ENCODE results near the gene SLC26A8.
"Not testable (repeated sequence)": the region's sequence is repeated elsewhere in the genome, so short reads cannot be mapped to it uniquely, and the experiment has no call there.

SLC26A8 gene

DNA sequence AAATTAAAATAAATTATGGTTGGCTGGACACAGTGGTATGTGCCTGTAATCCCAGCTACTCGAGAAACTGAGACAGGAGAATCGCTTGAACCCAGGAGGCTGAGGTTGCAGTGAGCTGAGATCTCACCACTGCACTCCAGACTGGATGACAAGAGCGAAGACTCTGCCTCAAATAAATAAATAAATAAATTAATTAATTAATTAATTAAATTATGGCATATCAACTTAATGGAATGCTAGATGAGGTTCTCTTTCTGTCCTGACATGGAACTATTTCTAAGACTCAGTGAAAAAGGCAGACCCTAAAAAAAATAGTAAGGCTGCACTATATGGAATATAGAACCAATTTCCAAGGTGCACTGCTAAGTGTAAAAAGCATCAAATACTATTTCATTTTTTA, 108.4 kb downstream of the SLC26A8 start:
- H3K4me3 ChIP-seq (ENCODE audit: low read depth, low read length) = no peak overlapping the region
- TF ChIP-seq, protein P1, sequence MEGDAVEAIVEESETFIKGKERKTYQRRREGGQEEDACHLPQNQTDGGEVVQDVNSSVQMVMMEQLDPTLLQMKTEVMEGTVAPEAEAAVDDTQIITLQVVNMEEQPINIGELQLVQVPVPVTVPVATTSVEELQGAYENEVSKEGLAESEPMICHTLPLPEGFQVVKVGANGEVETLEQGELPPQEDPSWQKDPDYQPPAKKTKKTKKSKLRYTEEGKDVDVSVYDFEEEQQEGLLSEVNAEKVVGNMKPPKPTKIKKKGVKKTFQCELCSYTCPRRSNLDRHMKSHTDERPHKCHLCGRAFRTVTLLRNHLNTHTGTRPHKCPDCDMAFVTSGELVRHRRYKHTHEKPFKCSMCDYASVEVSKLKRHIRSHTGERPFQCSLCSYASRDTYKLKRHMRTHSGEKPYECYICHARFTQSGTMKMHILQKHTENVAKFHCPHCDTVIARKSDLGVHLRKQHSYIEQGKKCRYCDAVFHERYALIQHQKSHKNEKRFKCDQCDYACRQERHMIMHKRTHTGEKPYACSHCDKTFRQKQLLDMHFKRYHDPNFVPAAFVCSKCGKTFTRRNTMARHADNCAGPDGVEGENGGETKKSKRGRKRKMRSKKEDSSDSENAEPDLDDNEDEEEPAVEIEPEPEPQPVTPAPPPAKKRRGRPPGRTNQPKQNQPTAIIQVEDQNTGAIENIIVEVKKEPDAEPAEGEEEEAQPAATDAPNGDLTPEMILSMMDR (IDR thresholded peaks at IDR 0.05; ENCODE audit: borderline replicate concordance, insufficient read depth, low read depth, low read length) = no peak

DNA sequence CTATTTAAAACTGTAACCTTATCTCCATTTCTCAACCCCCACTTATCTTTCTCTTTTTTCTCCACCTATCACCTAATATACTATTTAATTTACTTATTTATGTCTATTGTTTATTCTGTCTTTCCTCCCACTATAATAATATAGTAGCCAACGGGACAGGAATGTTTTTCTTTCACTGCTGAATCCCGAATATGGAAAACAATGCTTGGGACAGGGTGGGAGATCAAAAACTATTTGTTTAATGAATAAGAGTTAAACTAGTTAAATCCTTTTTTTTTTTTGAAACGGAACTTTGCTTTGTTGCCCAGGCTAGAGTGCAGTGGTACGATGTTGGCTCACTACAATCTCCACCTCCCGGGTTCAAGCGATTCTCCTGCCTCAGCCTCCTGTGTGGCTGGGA, 109.9 kb downstream of the SLC26A8 start:
- H3K4me3 ChIP-seq (ENCODE audit: low read depth, low read length) = no peak overlapping the region
- TF ChIP-seq, protein P1 (IDR thresholded peaks at IDR 0.05; ENCODE audit: borderline replicate concordance, insufficient read depth, low read depth, low read length) = no peak

DNA sequence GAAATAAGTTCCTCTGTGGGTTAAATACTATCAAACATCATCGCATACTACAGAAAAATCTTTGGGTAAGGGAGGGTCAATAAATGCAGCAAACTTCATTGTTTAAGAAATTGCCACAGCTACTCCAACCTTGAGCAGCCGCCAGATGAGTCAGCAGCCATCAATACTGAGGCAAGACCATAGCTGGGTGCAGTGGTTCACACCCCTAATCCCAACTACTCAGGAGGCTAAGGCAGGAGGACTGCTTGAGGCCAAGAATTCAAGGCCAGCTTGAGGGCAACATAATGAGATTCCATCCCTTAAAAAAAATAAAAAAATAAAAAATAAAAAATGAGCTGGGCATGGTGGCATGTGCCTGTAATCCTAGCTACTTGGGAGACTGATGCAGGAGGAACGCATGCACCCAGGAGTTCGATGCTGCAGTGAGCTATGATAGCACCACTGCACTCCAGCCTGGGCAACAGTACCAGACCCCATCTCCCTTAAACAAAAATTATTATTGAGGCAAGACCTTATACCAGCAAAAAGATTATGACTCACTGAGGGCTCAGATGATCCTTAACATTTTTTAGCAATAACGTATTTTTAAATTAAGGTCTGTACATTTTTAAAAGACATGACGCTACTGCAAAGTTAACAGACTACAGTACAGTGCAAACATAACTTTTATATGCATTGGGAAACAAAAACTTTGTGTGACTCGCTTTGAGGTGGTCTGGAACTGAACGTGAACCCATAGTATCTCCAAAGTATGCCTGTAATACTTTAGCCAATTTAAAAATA, 112.4 kb downstream of the SLC26A8 start:
- TF ChIP-seq, protein P1 (IDR thresholded peaks at IDR 0.05; ENCODE audit: borderline replicate concordance, insufficient read depth, low read depth, low read length) = no peak

DNA sequence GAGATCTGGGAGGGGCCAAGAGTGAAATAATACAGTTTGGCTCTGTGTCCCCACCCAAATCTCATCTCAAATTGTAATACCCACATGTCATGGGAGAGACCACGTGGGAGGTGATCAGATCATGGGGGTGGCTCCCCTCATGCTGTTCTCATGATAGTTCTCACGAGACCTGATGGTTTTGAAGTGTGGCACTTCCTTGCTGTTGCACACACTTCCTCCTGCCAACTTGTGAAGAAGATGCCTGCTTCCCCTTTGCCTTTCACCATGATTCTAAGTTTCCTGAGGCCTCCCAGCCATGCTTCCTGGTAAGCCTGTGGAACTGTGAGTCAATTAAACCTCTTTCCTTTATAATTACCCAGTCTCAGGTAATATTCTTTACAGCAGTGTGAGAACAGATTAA, 114.9 kb downstream of the SLC26A8 start:
- H3K4me3 ChIP-seq (ENCODE audit: low read depth, low read length) = not testable (repeated sequence)

More for the DNA sequence above, 112.4 kb downstream of the SLC26A8 start:
- no peak overlapping the region for H3K4me3 ChIP-seq (ENCODE audit: low read depth, low read length)

DNA sequence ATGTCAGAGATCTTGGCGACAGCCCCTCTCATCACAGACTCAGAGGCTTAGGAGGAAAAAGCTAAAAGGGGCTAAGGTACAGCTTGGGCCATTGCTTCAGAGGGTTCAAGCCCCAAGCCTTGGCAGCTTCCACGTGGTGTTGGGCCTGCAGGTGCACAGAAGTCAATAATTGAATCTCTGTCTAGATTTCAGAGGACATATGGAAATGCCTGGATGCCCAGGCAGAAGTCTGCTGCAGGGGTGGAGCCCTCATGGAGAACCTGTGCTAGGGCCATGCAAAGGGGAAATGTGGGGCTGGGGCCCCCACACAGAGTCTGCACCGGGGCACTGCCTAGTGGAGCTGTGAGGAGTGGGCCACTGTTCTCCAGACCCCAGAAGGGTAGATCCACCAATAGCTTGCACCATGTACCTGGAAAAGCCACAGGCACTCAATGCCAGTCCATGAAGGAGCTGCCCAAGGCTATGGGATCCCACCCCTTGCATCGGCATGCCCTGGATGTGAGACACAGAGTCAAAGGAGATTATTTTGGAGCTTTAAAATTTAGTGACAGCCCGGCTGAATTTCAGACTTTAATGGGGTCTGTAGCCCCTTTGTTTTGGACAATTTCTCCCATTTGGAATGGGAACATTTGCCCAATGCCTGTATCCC, 115.6 kb downstream of the SLC26A8 start:
- not testable (repeated sequence) for H3K4me3 ChIP-seq (ENCODE audit: low read depth, low read length)

DNA sequence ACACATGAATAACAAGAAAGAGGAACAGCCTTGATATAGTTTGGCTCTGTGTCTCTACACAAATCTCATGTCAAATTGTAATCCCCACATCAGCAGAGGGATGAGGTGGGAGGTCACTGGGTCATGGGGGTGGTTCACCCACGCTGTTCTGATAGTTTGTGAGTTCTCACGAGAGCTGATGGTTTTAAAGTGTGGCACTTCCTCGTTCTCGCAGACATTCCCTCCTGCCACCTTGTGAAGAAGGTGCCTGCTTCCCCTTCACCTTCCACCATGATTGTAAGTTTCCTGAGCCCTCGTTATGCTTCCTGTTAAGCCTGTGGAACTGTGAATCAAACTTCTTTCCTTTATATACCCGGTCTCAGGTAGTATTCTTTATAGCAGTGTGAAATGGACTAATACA, 116.7 kb downstream of the SLC26A8 start:
- TF ChIP-seq, protein P1 (IDR thresholded peaks at IDR 0.05; ENCODE audit: borderline replicate concordance, insufficient read depth, low read depth, low read length) = no peak
- no peak overlapping the region for H3K4me3 ChIP-seq (ENCODE audit: low read depth, low read length)

DNA sequence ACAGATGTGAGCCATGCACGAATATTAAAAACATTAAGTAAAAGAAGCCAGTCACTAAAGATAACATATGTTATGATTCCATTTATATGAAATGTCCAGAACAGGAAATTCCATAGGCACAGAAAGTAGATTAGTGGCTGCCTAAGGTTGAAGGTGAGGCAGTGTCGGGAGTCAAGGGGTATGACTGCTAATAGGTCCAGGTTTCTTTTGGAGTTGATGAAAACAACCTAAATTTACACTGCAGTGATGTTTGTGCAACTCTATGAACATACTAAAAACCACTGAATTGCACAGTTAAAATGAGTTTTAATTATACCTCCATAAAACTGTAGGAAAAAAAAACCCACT, 118.0 kb downstream of the SLC26A8 start:
- TF ChIP-seq, protein P1 (IDR thresholded peaks at IDR 0.05; ENCODE audit: borderline replicate concordance, insufficient read depth, low read depth, low read length) = no peak
- H3K4me3 ChIP-seq (ENCODE audit: low read depth, low read length) = no peak overlapping the region

DNA sequence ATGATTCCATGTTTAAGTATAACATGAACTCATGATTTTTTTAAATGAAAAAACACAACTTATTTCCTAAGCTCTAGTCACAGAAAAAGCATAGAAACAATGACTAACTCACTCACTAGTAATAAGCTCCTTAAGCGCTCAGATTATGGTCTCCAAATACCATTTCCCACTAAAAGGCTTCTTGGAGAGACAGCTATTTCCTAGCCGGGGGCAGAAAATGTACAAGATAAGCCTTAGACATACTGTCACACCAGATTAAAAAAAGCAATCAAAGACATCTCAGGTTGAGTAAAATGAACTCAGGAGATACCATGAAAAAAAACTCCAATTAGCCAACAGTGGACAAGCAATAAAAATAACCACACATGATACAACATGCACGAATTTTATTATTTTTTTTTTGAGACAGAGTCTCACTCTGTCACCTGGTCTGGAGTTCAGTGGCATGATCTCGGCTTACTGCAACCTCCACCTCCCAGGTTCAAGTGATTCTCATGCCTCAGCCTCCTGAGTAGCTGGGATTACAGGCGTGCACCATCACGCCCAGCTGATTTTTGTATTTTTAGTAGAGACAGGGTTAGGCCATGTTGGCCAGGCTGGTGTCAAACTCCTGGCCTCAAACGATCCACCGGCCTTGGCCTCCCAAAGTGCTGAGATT, 118.5 kb downstream of the SLC26A8 start:
- TF ChIP-seq, protein P1 (IDR thresholded peaks at IDR 0.05; ENCODE audit: borderline replicate concordance, insufficient read depth, low read depth, low read length) = no peak
- H3K4me3 ChIP-seq (ENCODE audit: low read depth, low read length) = no peak overlapping the region
